HG03108 (cell line): ENCODE results near the gene NEU3.

Source experiments
- ATAC-seq: cut with Tn5 transposase; IDR thresholded peaks from one replicate; pipeline ENCODE4 v1.9.1; 2021; ENCODE audit warnings: moderate library complexity; ENCODE audit not compliant: unreplicated experiment

Gene NEU3

DNA sequence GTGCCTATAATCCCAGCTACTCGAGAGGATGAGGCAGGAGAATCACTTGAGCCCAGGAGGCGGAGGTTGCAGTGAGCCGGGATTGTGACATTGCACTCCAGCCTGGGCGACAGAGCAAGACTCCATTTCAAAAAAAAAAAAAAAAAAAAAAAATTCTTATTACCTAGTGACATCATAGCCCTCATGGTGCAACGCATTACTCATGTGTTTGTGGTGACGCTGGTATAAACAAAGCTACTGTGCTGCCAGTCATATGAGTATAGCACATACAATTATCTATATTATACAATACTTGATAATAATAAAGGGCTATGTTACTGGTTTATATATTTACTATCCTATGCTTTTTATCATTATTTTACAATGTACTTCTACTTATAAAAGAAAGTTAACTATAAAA, 66.8 kb downstream of the NEU3 start:
- ATAC-seq: no peak

DNA sequence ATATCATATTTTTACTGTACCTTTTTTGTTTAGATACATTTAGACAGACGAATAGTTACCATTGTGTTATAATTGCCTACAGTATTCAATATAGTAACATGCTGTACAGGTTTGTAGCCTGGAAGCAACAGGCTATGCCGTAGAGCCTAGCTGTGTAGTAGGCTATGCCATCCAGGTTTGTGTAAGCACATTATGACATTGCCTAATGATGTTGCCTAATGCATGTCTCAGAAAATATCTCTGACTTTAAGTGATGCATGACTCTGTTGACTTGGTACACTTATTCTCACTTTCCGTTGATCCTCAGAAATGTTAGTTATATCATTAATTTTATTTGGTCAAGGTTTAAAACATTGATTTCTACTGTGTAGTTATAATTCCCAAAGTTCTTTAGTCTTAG, 68.1 kb downstream of the NEU3 start:
- ATAC-seq: no peak

DNA sequence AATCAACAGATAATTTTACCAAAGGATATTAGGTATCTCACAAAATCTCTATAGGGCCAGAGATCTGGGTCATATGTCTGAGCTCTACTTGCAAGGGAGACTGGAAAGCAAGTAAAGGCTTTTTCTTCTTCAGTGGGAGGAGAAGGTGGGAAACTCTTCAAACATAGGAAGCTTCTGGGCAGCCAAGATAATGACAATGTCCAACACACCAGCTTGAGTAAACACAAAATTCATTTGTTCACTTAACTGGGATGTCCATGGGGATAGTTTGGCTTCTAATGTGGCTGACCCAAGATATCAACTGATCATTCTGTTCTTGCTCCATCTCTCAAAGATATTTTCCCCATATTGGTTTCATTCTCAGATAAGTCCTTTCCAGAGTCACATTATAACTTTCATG, 70.6 kb downstream of the NEU3 start:
- no peak for ATAC-seq

DNA sequence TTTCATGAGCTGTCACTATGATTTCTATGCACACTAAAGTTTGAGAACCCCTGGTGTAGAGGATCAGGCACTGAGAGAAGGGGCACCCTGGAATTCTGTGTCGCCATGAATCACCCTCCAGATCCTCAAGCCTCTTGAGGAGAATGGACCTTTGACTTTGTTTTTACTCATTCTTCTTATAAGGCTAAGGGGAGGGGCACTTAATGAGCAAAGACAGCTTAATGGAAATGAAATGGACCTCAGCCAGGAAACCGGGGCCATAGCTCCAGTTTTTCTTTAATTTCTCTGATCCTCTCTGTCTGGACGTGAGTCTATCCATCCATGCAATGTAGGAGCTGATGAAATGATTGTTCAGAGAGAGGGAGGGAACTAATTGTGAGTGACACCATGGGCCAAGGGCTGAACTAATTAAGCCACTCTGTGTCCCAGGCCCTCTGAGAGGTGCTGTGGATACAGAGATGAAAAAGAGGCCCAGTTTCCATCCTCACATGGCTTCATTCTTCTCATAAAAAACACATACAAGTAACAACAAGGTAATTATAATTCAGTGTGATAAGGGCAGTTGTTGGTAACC, 75.1 kb downstream of the NEU3 start:
- no peak for ATAC-seq

DNA sequence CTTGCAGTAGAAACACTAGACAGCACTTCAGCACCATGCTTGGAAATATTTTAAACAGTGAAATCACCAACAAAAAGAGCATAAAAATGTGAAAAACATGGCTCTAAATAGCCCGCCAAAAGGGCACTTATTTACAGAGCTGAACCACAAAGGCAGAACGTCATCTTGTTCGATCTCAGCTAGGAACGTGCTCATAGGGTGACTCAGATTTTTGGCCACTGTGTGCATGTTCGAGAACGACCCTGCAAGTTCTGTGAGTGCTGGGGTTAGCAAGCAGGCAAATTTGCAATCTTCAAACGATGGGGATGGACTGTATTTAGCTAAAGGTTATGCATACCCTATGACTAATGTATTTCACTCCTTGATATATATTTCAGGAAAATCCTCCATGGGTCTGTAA, 77.3 kb downstream of the NEU3 start:
- ATAC-seq: no peak
